ENCODE results near the gene PIGT.

The PIGT gene

GRCh38 chr20:45423700-45424099, 7.8 kb downstream of the PIGT start:
- no peak overlapping the region for H3K4me3 Mint-ChIP-seq
- peaks cover 9% of the 10 kb centered on the region for H3K4me1 Mint-ChIP-seq
- H3K27me3 Mint-ChIP-seq: no peaks in the 10 kb centered on the region
- H3K9me3 Mint-ChIP-seq: no peaks in the 10 kb centered on the region
- H3K36me3 Mint-ChIP-seq (ENCODE audit: insufficient read depth): peaks cover 48% of the 10 kb centered on the region
- DNase-seq (ENCODE audit: low spot score in 2 of 2): no peak
- no peak for ATAC-seq (replicated peaks; ENCODE audit: extremely low read depth, poor library complexity, severe bottlenecking)
- H3K27ac Mint-ChIP-seq (ENCODE audit: low read depth): no peak overlapping the region

GRCh38 chr20:45425561-45425960, 9.6 kb downstream of the PIGT start:
- Mint-ChIP-seq H3K27ac (ENCODE audit: low read depth) (no peak overlapping the region), H3K4me1 (no peaks in the 10 kb centered on the region), H3K27me3 (no peaks in the 10 kb centered on the region), H3K4me3 (no peak overlapping the region), H3K9me3 (no peaks in the 10 kb centered on the region), H3K36me3 (ENCODE audit: insufficient read depth) (peaks cover 43% of the 10 kb centered on the region)
- DNase-seq (ENCODE audit: low spot score in 2 of 2): no peak
- ATAC-seq (replicated peaks; ENCODE audit: extremely low read depth, poor library complexity, severe bottlenecking): no peak

GRCh38 chr20:45426320-45427016, 10.5 kb downstream of the PIGT start:
- Mint-ChIP-seq H3K27ac (ENCODE audit: low read depth) (no peak overlapping the region), H3K4me1 (peaks cover 4% of the 10 kb centered on the region), H3K36me3 (ENCODE audit: insufficient read depth) (peaks cover 36% of the 10 kb centered on the region), H3K4me3 (no peak overlapping the region), H3K27me3 (no peaks in the 10 kb centered on the region), H3K9me3 (no peaks in the 10 kb centered on the region)
- DNase-seq (ENCODE audit: low spot score in 2 of 2): no peak
- no peak for ATAC-seq (replicated peaks; ENCODE audit: extremely low read depth, poor library complexity, severe bottlenecking)

- Mint-ChIP-seq H3K4me1 (peaks cover 12% of the 10 kb centered on the region), H3K36me3 (ENCODE audit: insufficient read depth) (peaks cover 29% of the 10 kb centered on the region), H3K9me3 (no peaks in the 10 kb centered on the region), H3K27ac (ENCODE audit: low read depth) (no peak overlapping the region), H3K27me3 (no peaks in the 10 kb centered on the region), H3K4me3 (no peak overlapping the region)
- DNase-seq (ENCODE audit: low spot score in 2 of 2) (no peak), ATAC-seq (replicated peaks; ENCODE audit: extremely low read depth, poor library complexity, severe bottlenecking) (no peak)
Observed at GRCh38 chr20:45427236-45428149, 11.6 kb downstream of the PIGT start.

- Mint-ChIP-seq H3K4me3 (no peak overlapping the region), H3K27ac (ENCODE audit: low read depth) (no peak overlapping the region), H3K27me3 (no peaks in the 10 kb centered on the region), H3K9me3 (no peaks in the 10 kb centered on the region), H3K36me3 (ENCODE audit: insufficient read depth) (peaks cover 11% of the 10 kb centered on the region), H3K4me1 (peaks cover 13% of the 10 kb centered on the region)
- ATAC-seq (replicated peaks; ENCODE audit: extremely low read depth, poor library complexity, severe bottlenecking) (no peak), DNase-seq (ENCODE audit: low spot score in 2 of 2) (no peak)
Observed at GRCh38 chr20:45429618-45430017, 13.7 kb downstream of the PIGT start.

- Mint-ChIP-seq H3K9me3 (no peaks in the 10 kb centered on the region), H3K4me3 (no peak overlapping the region), H3K4me1 (peaks cover 25% of the 10 kb centered on the region), H3K27me3 (no peaks in the 10 kb centered on the region), H3K27ac (ENCODE audit: low read depth) (no peak overlapping the region), H3K36me3 (ENCODE audit: insufficient read depth) (peaks cover 1% of the 10 kb centered on the region)
- ATAC-seq (replicated peaks; ENCODE audit: extremely low read depth, poor library complexity, severe bottlenecking) (peak; percentile 76), DNase-seq (ENCODE audit: low spot score in 2 of 2) (no peak)
Observed at GRCh38 chr20:45432294-45432693, 16.4 kb downstream of the PIGT start.

GRCh38 chr20:45433316-45433715, 17.4 kb downstream of the PIGT start:
- ATAC-seq (replicated peaks; ENCODE audit: extremely low read depth, poor library complexity, severe bottlenecking): no peak
- Mint-ChIP-seq H3K4me1 (peaks cover 25% of the 10 kb centered on the region), H3K27me3 (no peaks in the 10 kb centered on the region), H3K36me3 (ENCODE audit: insufficient read depth) (peaks cover 1% of the 10 kb centered on the region), H3K27ac (ENCODE audit: low read depth) (no peak overlapping the region), H3K9me3 (no peaks in the 10 kb centered on the region), H3K4me3 (no peak overlapping the region)
- no peak for DNase-seq (ENCODE audit: low spot score in 2 of 2)

GRCh38 chr20:45433976-45434375, 18.0 kb downstream of the PIGT start:
- no peak for DNase-seq (ENCODE audit: low spot score in 2 of 2)
- peaks cover 1% of the 10 kb centered on the region for H3K36me3 Mint-ChIP-seq (ENCODE audit: insufficient read depth)
- H3K27ac Mint-ChIP-seq (ENCODE audit: low read depth): no peak overlapping the region
- no peak for ATAC-seq (replicated peaks; ENCODE audit: extremely low read depth, poor library complexity, severe bottlenecking)
- H3K27me3 Mint-ChIP-seq: no peaks in the 10 kb centered on the region
- H3K4me3 Mint-ChIP-seq: no peak overlapping the region
- H3K4me1 Mint-ChIP-seq: peaks cover 25% of the 10 kb centered on the region
- no peaks in the 10 kb centered on the region for H3K9me3 Mint-ChIP-seq

GRCh38 chr20:45436732-45437485, 21.0 kb downstream of the PIGT start:
- peak overlapping the region; percentile 73 for H3K4me3 Mint-ChIP-seq
- peaks cover 18% of the 10 kb centered on the region for H3K4me1 Mint-ChIP-seq
- peaks cover 1% of the 10 kb centered on the region for H3K36me3 Mint-ChIP-seq (ENCODE audit: insufficient read depth)
- DNase-seq (ENCODE audit: low spot score in 2 of 2) (peak; percentile 77 to 88), ATAC-seq (replicated peaks; ENCODE audit: extremely low read depth, poor library complexity, severe bottlenecking) (peak; percentile 91)
- no peaks in the 10 kb centered on the region for H3K9me3 Mint-ChIP-seq
- H3K27me3 Mint-ChIP-seq: no peaks in the 10 kb centered on the region
- no peak overlapping the region for H3K27ac Mint-ChIP-seq (ENCODE audit: low read depth)

GRCh38 chr20:45440424-45440823, 24.5 kb downstream of the PIGT start:
- Mint-ChIP-seq H3K27me3 (no peaks in the 10 kb centered on the region), H3K9me3 (no peaks in the 10 kb centered on the region), H3K4me3 (no peak overlapping the region), H3K36me3 (ENCODE audit: insufficient read depth) (peaks cover 4% of the 10 kb centered on the region), H3K4me1 (peaks cover 33% of the 10 kb centered on the region), H3K27ac (ENCODE audit: low read depth) (no peak overlapping the region)
- ATAC-seq (replicated peaks; ENCODE audit: extremely low read depth, poor library complexity, severe bottlenecking) (no peak), DNase-seq (ENCODE audit: low spot score in 2 of 2) (no peak)

- H3K9me3 Mint-ChIP-seq: no peaks in the 10 kb centered on the region
- no peak for ATAC-seq (replicated peaks; ENCODE audit: extremely low read depth, poor library complexity, severe bottlenecking)
- DNase-seq (ENCODE audit: low spot score in 2 of 2): no peak
Observed at GRCh38 chr20:45440891-45441685, 25.1 kb downstream of the PIGT start.

GRCh38 chr20:45441746-45442145, 25.8 kb downstream of the PIGT start:
- Mint-ChIP-seq H3K4me3 (no peak overlapping the region), H3K27me3 (no peaks in the 10 kb centered on the region), H3K36me3 (ENCODE audit: insufficient read depth) (peaks cover 6% of the 10 kb centered on the region), H3K4me1 (peaks cover 30% of the 10 kb centered on the region), H3K27ac (ENCODE audit: low read depth) (no peak overlapping the region), H3K9me3 (no peaks in the 10 kb centered on the region)
- no peak for DNase-seq (ENCODE audit: low spot score in 2 of 2)
- no peak for ATAC-seq (replicated peaks; ENCODE audit: extremely low read depth, poor library complexity, severe bottlenecking)

More at GRCh38 chr20:45440891-45441685, 25.1 kb downstream of the PIGT start:
- peaks cover 6% of the 10 kb centered on the region for H3K36me3 Mint-ChIP-seq (ENCODE audit: insufficient read depth)
- no peak overlapping the region for H3K4me3 Mint-ChIP-seq
- no peak overlapping the region for H3K27ac Mint-ChIP-seq (ENCODE audit: low read depth)
- peaks cover 35% of the 10 kb centered on the region for H3K4me1 Mint-ChIP-seq
- H3K27me3 Mint-ChIP-seq: no peaks in the 10 kb centered on the region
